Right lobe of liver (tissue), 4 donors: ENCODE measurements around the gene CCDC158.

ENCODE experiments used
- CTCF ChIP-seq, 4 donors: fragments of 200-600 bp in 3 of 4; fragments of 450-650 bp in 1 of 4; IDR thresholded peaks; one replicate each; pipeline versions ENCODE4 v1.5.1 to v1.8.0; 2016 to 2022; ENCODE audit warnings: antibody characterized with exemption in 4 of 4, mild to moderate bottlenecking in 2 of 4
- POLR2A ChIP-seq: fragments of 450-650 bp; IDR thresholded peaks from one replicate; pipeline ENCODE4 v1.6.1; 2017; ENCODE audit warnings: antibody characterized with exemption, mild to moderate bottlenecking
- donor health status: DM: no; HTN: no; CAD: no.
- donor health status: DM: no; HTN: no; CAD: no.
- donor health status: DM: no; HTN: yes; CAD: no.

GRCh38 chr4:76447393-76447851, 26.5 kb upstream of the CCDC158 start:
- TF ChIP-seq CTCF (IDR thresholded peaks at IDR 0.05) (no peak), POLR2A (no peak)
